Endothelial cell of umbilical vein (primary cell): ENCODE measurements around the gene ZNF280D. TPM values are rescaled to one million over a fixed set of nuclear protein-coding genes. Genes with fewer than 3 reads are reported as not detected.
A peak's percentile ranks its signal among the peaks of the same experiment; 100 is the strongest.

Experiments used
- BruUV-seq: library from RNA; stranded (reverse); fragments of 400-500 nt; replicated peaks from 2 replicates; lab custom pipeline; 2021; lab: Mats Ljungman, UMichigan
- CTCF ChIA-PET: fragments of 300-600, 350-600 bp; sonication (Branson Sonifier 250); formaldehyde crosslinking; loops from one replicate; lab custom pipeline; 2021; ENCODE audit warnings: antibody characterized with exemption, inconsistent platforms; lab: Charles Lee
- POLR2A ChIA-PET: fragments of 300-600, 350-600 bp; sonication (Branson Sonifier 250); formaldehyde crosslinking; loops from one replicate; lab custom pipeline; 2021; ENCODE audit warnings: antibody characterized with exemption, inconsistent platforms; lab: Charles Lee
- DNase-seq: peaks from one replicate; pipeline ENCODE4 v3.0.0-alpha.2; 2011; ENCODE audit warnings: low read depth, low spot score
- FAIRE-seq: peaks from 2 replicates; lab custom pipeline; 2011; peaks lifted over from hg19 to GRCh38; lab: Jason Lieb, UNC
- H2AFZ ChIP-seq: 2 replicates; pipeline ENCODE4 v1.6.0; 2012; ENCODE audit warnings: low read depth, low read length, control low read depth, inconsistent platforms
- H3K27ac ChIP-seq: 2 replicates; pipeline ENCODE4 v1.5.1; 2011; ENCODE audit warnings: low read depth, mild to moderate bottlenecking, control low read depth, low read length, moderate library complexity; ENCODE audit not compliant: insufficient read depth
- H3K27me3 ChIP-seq, 2 experiments: 2 replicates each; pipeline versions ENCODE4 v1.6.0 to v1.6.1; 2011; ENCODE audit warnings: low read length in 2 of 2, mixed read lengths in 1 of 2; ENCODE audit not compliant: control insufficient read depth in 2 of 2, insufficient read depth in 2 of 2
- H3K36me3 ChIP-seq, 2 experiments: 2 replicates in 1 of 2; 3 replicates in 1 of 2; pipeline ENCODE4 v1.5.1; 2011; ENCODE audit warnings: low read length in 2 of 2, mild to moderate bottlenecking in 1 of 2, moderate library complexity in 1 of 2; ENCODE audit not compliant: control insufficient read depth in 2 of 2, insufficient read depth in 2 of 2; ENCODE audit errors: extremely low read depth in 1 of 2
- H3K4me1 ChIP-seq: 3 replicates; pipeline ENCODE4 v1.5.1; 2011; ENCODE audit warnings: mild to moderate bottlenecking, low read length; ENCODE audit not compliant: control insufficient read depth, insufficient read depth; ENCODE audit errors: extremely low read depth
- H3K4me2 ChIP-seq: 2 replicates; pipeline ENCODE4 v1.6.1; 2011; ENCODE audit warnings: low read length, control low read depth, mixed read lengths; ENCODE audit not compliant: insufficient read depth
- H3K4me3 ChIP-seq, 3 experiments: fragments of 200-600 bp in 1 of 3; sonication (generic), shearing (Covaris generic) in 1 of 3; replicated peaks in 1 of 3; 2 replicates each; pipeline ENCODE4 v1.5.1; 2011 to 2016; ENCODE audit warnings: control low read depth in 3 of 3, low read length in 3 of 3, mild to moderate bottlenecking in 2 of 3, inconsistent platforms in 1 of 3, low read depth in 1 of 3, moderate library complexity in 1 of 3; ENCODE audit not compliant: insufficient read depth in 1 of 3
- H3K79me2 ChIP-seq: 2 replicates; pipeline ENCODE4 v1.6.0; 2012; ENCODE audit warnings: low read length, inconsistent platforms; ENCODE audit not compliant: control insufficient read depth, insufficient read depth
- H3K9ac ChIP-seq: replicated peaks from 2 replicates; pipeline ENCODE3; 2011; ENCODE audit warnings: low read length, control low read depth; ENCODE audit not compliant: insufficient read depth; ENCODE audit errors: extremely low read depth
- H3K9me1 ChIP-seq: replicated peaks from 3 replicates; pipeline ENCODE4 v1.6.0; 2011; ENCODE audit warnings: mild to moderate bottlenecking, low read length; ENCODE audit not compliant: control insufficient read depth, insufficient read depth; ENCODE audit errors: extremely low read depth
- H3K9me3 ChIP-seq: replicated peaks from 2 replicates; pipeline ENCODE4 v1.5.1; 2012; ENCODE audit warnings: low read length, inconsistent platforms; ENCODE audit not compliant: control insufficient read depth, insufficient read depth
- H4K20me1 ChIP-seq: replicated peaks from 2 replicates; pipeline ENCODE3; 2011; ENCODE audit warnings: mild to moderate bottlenecking, low read length; ENCODE audit not compliant: control insufficient read depth, insufficient read depth; ENCODE audit errors: extremely low read depth
- EZH2 ChIP-seq: IDR thresholded peaks from 2 replicates; pipeline ENCODE4 v1.6.1; 2012; ENCODE audit warnings: borderline replicate concordance, low read depth, mild to moderate bottlenecking, moderate library complexity, low read length, inconsistent platforms; ENCODE audit not compliant: severe bottlenecking
- FOS ChIP-seq: IDR thresholded peaks from 2 replicates; pipeline ENCODE4 v1.6.1; 2011; ENCODE audit warnings: mild to moderate bottlenecking, low read length, moderate library complexity, borderline replicate concordance; ENCODE audit not compliant: insufficient read depth
- GATA2 ChIP-seq: IDR thresholded peaks from 2 replicates; pipeline ENCODE4 v1.7.0; 2011; ENCODE audit warnings: low read depth, mild to moderate bottlenecking, moderate library complexity, mixed read lengths, low read length; ENCODE audit not compliant: insufficient read length, insufficient read depth
- JUN ChIP-seq: IDR thresholded peaks from 2 replicates; pipeline ENCODE4 v1.6.1; 2011; ENCODE audit warnings: borderline replicate concordance, low read depth; ENCODE audit not compliant: insufficient read length, insufficient read depth
- MYC ChIP-seq: IDR thresholded peaks from one replicate; pipeline ENCODE4 v1.6.1; 2011; ENCODE audit warnings: mild to moderate bottlenecking, low read depth, low read length
- POLR2A ChIP-seq: IDR thresholded peaks from 2 replicates; pipeline ENCODE4 v1.6.1; 2012; ENCODE audit warnings: low read depth, mild to moderate bottlenecking, control low read depth, low read length
- POLR2AphosphoS5 ChIP-seq: IDR thresholded peaks from 2 replicates; pipeline ENCODE4 v1.6.1; 2012; ENCODE audit warnings: low read depth, mild to moderate bottlenecking, control low read depth, low read length, moderate library complexity; ENCODE audit not compliant: insufficient read depth
- dilution Hi-C: fragments of 300-500 bp; cut with MboI; formaldehyde crosslinking; loops from one replicate; pipeline ENCODE4 v1.15.0; 2019; ENCODE audit warnings: low sequenced_read_pairs; ENCODE audit not compliant: extremely low pct_ligation_motif_present
- intact Hi-C: fragments of 100-400 bp; cut with micrococcal nuclease; formaldehyde crosslinking; loops from one replicate; pipeline ENCODE4 v1.10.0; 2022
- polyA plus RNA-seq, 4 experiments: library from polyadenylated mRNA; depleted of rRNA in 3 of 4; stranded (reverse) in 3 of 4; unstranded in 1 of 4; fragments of >200 nt; gene quantifications; 2 replicates each; pipeline versions ENCODE4 v1.2.1 to v1.2.3, GENCODE V29; 2011 to 2012; ENCODE audit warnings: missing spikeins in 1 of 4
- total RNA-seq: library from RNA; stranded (reverse); gene quantifications from 2 replicates; pipeline ENCODE4 v1.2.3, GENCODE V29; 2021
- TF ChIP-seq, protein P1 (sequence below), 2 donors: IDR thresholded peaks; 1 replicate in 1 of 2; 2 replicates in 1 of 2; pipeline ENCODE4 v1.5.1; 2011; ENCODE audit warnings: low read length in 2 of 2, mild to moderate bottlenecking in 2 of 2, moderate library complexity in 2 of 2, control low read depth in 1 of 2, inconsistent platforms in 1 of 2, low read depth in 1 of 2; ENCODE audit not compliant: insufficient read depth in 1 of 2; ENCODE audit errors: extremely low read depth in 1 of 2
- TF ChIP-seq, protein P2 (sequence below): IDR thresholded peaks from 2 replicates; pipeline ENCODE4 v1.6.1; 2011; ENCODE audit not compliant: insufficient read depth, insufficient read length

Gene ZNF280D
- total and polyA plus RNA-seq, 2 donors (not counting 3 experiments of a cell fraction or from before 2014, with no cell fraction given), result 9.6 to 42.1 TPM

DNA sequence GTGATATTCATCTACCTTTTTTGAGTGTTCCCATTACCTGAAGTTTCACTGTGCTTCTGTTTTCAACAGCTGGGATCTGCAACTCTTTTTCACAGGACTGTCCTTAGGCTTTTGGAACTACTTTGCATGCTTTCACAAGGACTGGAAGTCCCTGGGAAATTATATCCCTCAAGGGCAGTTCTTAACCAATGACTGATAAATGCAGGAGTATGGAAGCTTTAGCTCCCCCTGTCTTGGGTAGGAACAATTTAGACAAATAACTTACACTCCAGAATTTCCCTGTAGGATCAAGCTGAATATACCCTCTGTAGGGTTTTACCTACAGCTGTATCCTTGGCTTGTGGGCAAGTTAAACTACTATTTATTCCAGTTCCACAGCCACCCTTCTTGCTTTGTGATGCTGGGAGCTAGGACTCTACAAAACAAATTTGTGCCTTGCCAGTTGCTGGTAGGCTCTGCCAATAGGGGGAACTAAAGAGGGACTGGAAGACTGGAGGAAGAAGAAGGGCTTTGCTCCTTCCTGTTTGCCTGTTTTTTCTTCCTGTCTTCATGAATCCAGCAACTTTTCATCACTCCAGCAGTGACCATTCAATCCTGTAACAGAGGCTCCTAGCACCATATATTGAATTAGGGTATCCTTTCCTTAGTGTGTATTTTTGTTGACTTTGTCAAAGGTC is 6.8 kb upstream of the ZNF280D start:
- no peak overlapping the region for H3K4me2 ChIP-seq
- H3K79me2 ChIP-seq, result no peaks in the 10 kb centered on the region
- intact Hi-C loops, result loop anchor here (10.0 kb wide), 1 partner anchor 395 kb away; no protein-coding TSS in a partner anchor
- H2AFZ ChIP-seq, result no peak overlapping the region
- no peaks in the 10 kb centered on the region for H3K9me3 ChIP-seq
- no TSS peak for BruUV-seq
- H3K4me3 ChIP-seq, result no peak overlapping the region
- no peaks in the 10 kb centered on the region for H4K20me1 ChIP-seq
- CTCF ChIA-PET, result interaction anchor here (1.1 to 1.9 kb wide), 5 partner anchors 10 to 25 kb away, joined by 3 to 6 read pairs (median 3); no protein-coding TSS in a partner anchor
- POLR2A ChIA-PET, result no interaction called here
- TF ChIP-seq FOS, result no peak
- TF ChIP-seq, protein P1, sequence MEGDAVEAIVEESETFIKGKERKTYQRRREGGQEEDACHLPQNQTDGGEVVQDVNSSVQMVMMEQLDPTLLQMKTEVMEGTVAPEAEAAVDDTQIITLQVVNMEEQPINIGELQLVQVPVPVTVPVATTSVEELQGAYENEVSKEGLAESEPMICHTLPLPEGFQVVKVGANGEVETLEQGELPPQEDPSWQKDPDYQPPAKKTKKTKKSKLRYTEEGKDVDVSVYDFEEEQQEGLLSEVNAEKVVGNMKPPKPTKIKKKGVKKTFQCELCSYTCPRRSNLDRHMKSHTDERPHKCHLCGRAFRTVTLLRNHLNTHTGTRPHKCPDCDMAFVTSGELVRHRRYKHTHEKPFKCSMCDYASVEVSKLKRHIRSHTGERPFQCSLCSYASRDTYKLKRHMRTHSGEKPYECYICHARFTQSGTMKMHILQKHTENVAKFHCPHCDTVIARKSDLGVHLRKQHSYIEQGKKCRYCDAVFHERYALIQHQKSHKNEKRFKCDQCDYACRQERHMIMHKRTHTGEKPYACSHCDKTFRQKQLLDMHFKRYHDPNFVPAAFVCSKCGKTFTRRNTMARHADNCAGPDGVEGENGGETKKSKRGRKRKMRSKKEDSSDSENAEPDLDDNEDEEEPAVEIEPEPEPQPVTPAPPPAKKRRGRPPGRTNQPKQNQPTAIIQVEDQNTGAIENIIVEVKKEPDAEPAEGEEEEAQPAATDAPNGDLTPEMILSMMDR (IDR thresholded peaks at IDR 0.05; ENCODE audit: extremely low read depth in 1 of 2, insufficient read depth in 1 of 2, low read depth in 1 of 2, low read length in 2 of 2), result peak in 1 of 2 donors; percentile 4
- no peak overlapping the region for H3K27ac ChIP-seq
- H3K9me1 ChIP-seq, result no peaks in the 10 kb centered on the region
- H3K27me3 ChIP-seq, result no peaks in the 10 kb centered on the region
- FAIRE-seq, result no peak
- peaks cover 14% of the 10 kb centered on the region for H3K4me1 ChIP-seq
- no peaks in the 10 kb centered on the region for H3K36me3 ChIP-seq
- no peak for DNase-seq
- dilution Hi-C loops, result no loop called here
- H3K9ac ChIP-seq, result no peak overlapping the region

DNA sequence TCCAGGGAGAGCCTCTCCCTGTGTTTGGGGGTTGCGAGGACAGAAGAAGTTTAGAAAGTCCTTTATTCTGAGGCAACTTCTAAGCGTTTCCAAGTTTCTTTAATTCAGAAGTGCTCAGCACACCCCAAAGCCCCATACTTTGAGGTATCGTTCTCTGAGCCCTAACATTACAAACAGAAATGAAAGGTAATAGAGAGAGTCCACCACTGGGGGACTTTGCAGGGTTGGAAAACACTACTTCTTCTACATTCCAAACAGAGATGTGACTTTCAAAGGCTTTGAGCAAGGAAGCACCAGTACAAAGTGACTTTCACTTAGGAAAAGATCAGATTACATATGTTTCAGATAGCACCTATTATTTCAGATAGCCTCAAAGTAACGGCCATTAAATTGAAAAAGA is 6.2 kb upstream of the ZNF280D start:
- no peak overlapping the region for H2AFZ ChIP-seq
- DNase-seq, result no peak
- FAIRE-seq, result no peak
- H3K79me2 ChIP-seq, result no peaks in the 10 kb centered on the region
- H3K4me3 ChIP-seq, result no peak overlapping the region
- TF ChIP-seq JUN (no peak), POLR2A (no peak), POLR2AphosphoS5 (no peak), GATA2 (no peak), MYC (no peak), EZH2 (no peak), FOS (no peak)
- TF ChIP-seq, protein P2, sequence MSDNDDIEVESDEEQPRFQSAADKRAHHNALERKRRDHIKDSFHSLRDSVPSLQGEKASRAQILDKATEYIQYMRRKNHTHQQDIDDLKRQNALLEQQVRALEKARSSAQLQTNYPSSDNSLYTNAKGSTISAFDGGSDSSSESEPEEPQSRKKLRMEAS, result no peak
- TF ChIP-seq, protein P1 (IDR thresholded peaks at IDR 0.05; ENCODE audit: extremely low read depth in 1 of 2, insufficient read depth in 1 of 2, low read depth in 1 of 2, low read length in 2 of 2), result no peak
- BruUV-seq, result no TSS peak
- no peaks in the 10 kb centered on the region for H3K9me3 ChIP-seq
- peaks cover 14% of the 10 kb centered on the region for H3K4me1 ChIP-seq
- H3K36me3 ChIP-seq, result no peaks in the 10 kb centered on the region
- no peak overlapping the region for H3K9ac ChIP-seq
- no peaks in the 10 kb centered on the region for H3K9me1 ChIP-seq
- dilution Hi-C loops, result no loop called here
- ChIA-PET POLR2A (no interaction called here), CTCF (interaction anchor here (1.1 to 1.9 kb wide), 3 partner anchors 10 to 14 kb away, joined by 3 to 6 read pairs (median 3); no protein-coding TSS in a partner anchor)
- intact Hi-C loops, result loop anchor here (10.0 kb wide), 1 partner anchor 395 kb away; no protein-coding TSS in a partner anchor
- H3K27me3 ChIP-seq, result no peaks in the 10 kb centered on the region
- H3K27ac ChIP-seq, result no peak overlapping the region
- no peak overlapping the region for H3K4me2 ChIP-seq
- H4K20me1 ChIP-seq, result no peaks in the 10 kb centered on the region
